Hematopoietic multipotent progenitor cell treated with erythropoietin and hydrocortisone succinate and interleukin-3 and kit ligand, for 6 days (in vitro differentiated cells): ENCODE results near the gene FXYD6.
"Not testable (repeated sequence)": the region's sequence is repeated elsewhere in the genome, so short reads cannot be mapped to it uniquely, and the experiment has no call there.

Experiments
- DNase-seq: peaks from one replicate; pipeline ENCODE4 v3.0.0-alpha.2; 2015

FXYD6 gene

GRCh38 chr11:117868088-117868487 lies 8.4 kb downstream of the FXYD6 start:
- no peak for DNase-seq

- no peak for DNase-seq
These were observed 9.9 kb downstream of the FXYD6 start for GRCh38 chr11:117866526-117866925.

GRCh38 chr11:117865546-117865945 lies 10.9 kb downstream of the FXYD6 start:
- DNase-seq, result not testable (repeated sequence)

GRCh38 chr11:117863383-117863782 lies 13.1 kb downstream of the FXYD6 start:
- DNase-seq, result no peak

GRCh38 chr11:117862753-117863152 lies 13.7 kb downstream of the FXYD6 start:
- no peak for DNase-seq

- no peak for DNase-seq
These were observed 14.3 kb downstream of the FXYD6 start for GRCh38 chr11:117862019-117862725.

- DNase-seq, result no peak
These were observed 15.1 kb downstream of the FXYD6 start for GRCh38 chr11:117861151-117862018.

GRCh38 chr11:117860139-117860538 lies 16.3 kb downstream of the FXYD6 start:
- no peak for DNase-seq

- no peak for DNase-seq
These were observed 16.9 kb downstream of the FXYD6 start for GRCh38 chr11:117859488-117860112.

GRCh38 chr11:117859061-117859460 lies 17.4 kb downstream of the FXYD6 start:
- DNase-seq, result no peak

- DNase-seq, result no peak
These were observed 18.6 kb downstream of the FXYD6 start for GRCh38 chr11:117857734-117858414.

GRCh38 chr11:117855912-117856651 lies 20.4 kb downstream of the FXYD6 start:
- no peak for DNase-seq

GRCh38 chr11:117855186-117855845 lies 21.1 kb downstream of the FXYD6 start:
- DNase-seq, result no peak

GRCh38 chr11:117852309-117852708 lies 24.1 kb downstream of the FXYD6 start:
- no peak for DNase-seq

- DNase-seq, result no peak
These were observed 24.6 kb downstream of the FXYD6 start for GRCh38 chr11:117851852-117852251.

- no peak for DNase-seq
These were observed 25.4 kb downstream of the FXYD6 start for GRCh38 chr11:117851106-117851505.

- DNase-seq, result no peak
These were observed 26.6 kb downstream of the FXYD6 start for GRCh38 chr11:117849781-117850414.

GRCh38 chr11:117843666-117844484 lies 32.6 kb downstream of the FXYD6 start:
- peak; percentile 77 for DNase-seq

- no peak for DNase-seq
These were observed 34.1 kb downstream of the FXYD6 start for GRCh38 chr11:117842131-117842941.
